HepG2 (cell line): Measurements from ENCODE around the gene PLPPR3. TPM values are rescaled to one million over a fixed set of nuclear protein-coding genes. Genes with fewer than 3 reads are reported as not detected.
A peak's percentile ranks its signal among the peaks of the same experiment; 100 is the strongest.

Experiments
- AGO1 ChIP-seq: fragments of 200-400 bp; formaldehyde crosslinking; IDR thresholded peaks from 2 replicates; pipeline ENCODE4 v1.6.1; 2017; ENCODE audit warnings: mild to moderate bottlenecking, low read depth, low read length, moderate library complexity; ENCODE audit not compliant: poor library complexity, severe bottlenecking
- ASH2L ChIP-seq: fragments of 300-600, 200-600 bp; sonication (generic); IDR thresholded peaks from 2 replicates; pipeline ENCODE4 v1.7.0; 2017; ENCODE audit warnings: low read depth, mild to moderate bottlenecking, moderate library complexity, mixed read lengths, low read length; ENCODE audit not compliant: insufficient read length
- ELF4 ChIP-seq: sonication (generic); formaldehyde crosslinking; IDR thresholded peaks from 2 replicates; pipeline ENCODE4 v1.5.0; 2020; ENCODE audit warnings: missing genetic modification reagents, mild to moderate bottlenecking, moderate library complexity, borderline replicate concordance
- HNRNPLL ChIP-seq: fragments of 200-400 bp; formaldehyde crosslinking; IDR thresholded peaks from 2 replicates; pipeline ENCODE4 v1.6.1; 2017; ENCODE audit warnings: mild to moderate bottlenecking, low read depth, low read length; ENCODE audit not compliant: poor library complexity, severe bottlenecking
- HOXA9 ChIP-seq: sonication (generic); formaldehyde crosslinking; IDR thresholded peaks from 2 replicates; pipeline ENCODE4 v1.8.1; 2022; ENCODE audit warnings: missing genetic modification reagents, mild to moderate bottlenecking, moderate library complexity, borderline replicate concordance
- KLF6 ChIP-seq: IDR thresholded peaks from 2 replicates; pipeline ENCODE4 v1.8.0; 2016; ENCODE audit warnings: missing biosample characterization, missing genetic modification reagents
- NCOA5 ChIP-seq: sonication (generic); formaldehyde crosslinking; IDR thresholded peaks from 2 replicates; pipeline ENCODE4 v1.4.0; 2020; ENCODE audit warnings: missing genetic modification reagents
- NKX3-1 ChIP-seq: sonication (generic); formaldehyde crosslinking; IDR thresholded peaks from 2 replicates; pipeline ENCODE4 v1.5.0; 2020; ENCODE audit warnings: missing genetic modification reagents
- NR2F2 ChIP-seq: IDR thresholded peaks from 2 replicates; pipeline ENCODE4 v1.6.1; 2012; ENCODE audit warnings: low read depth, inconsistent platforms, borderline replicate concordance
- POGZ ChIP-seq: sonication (generic); formaldehyde crosslinking; IDR thresholded peaks from 2 replicates; pipeline ENCODE4 v1.4.0; 2020; ENCODE audit warnings: mild to moderate bottlenecking, missing genetic modification reagents
- RORA ChIP-seq: sonication (generic); formaldehyde crosslinking; IDR thresholded peaks from 2 replicates; pipeline ENCODE4 v1.5.0; 2020; ENCODE audit warnings: mild to moderate bottlenecking, missing genetic modification reagents, moderate library complexity
- ZNF282 ChIP-seq: fragments of 450-650 bp; IDR thresholded peaks from 2 replicates; pipeline ENCODE4 v1.6.1; 2018; ENCODE audit not compliant: partially characterized antibody
- ZNF337 ChIP-seq: sonication (generic); formaldehyde crosslinking; IDR thresholded peaks from 2 replicates; pipeline ENCODE4 v1.5.1; 2020; ENCODE audit warnings: missing genetic modification reagents, low read depth, mild to moderate bottlenecking, borderline replicate concordance
- ZNF441 ChIP-seq: sonication (generic); formaldehyde crosslinking; IDR thresholded peaks from 2 replicates; pipeline ENCODE4 v1.7.0; 2021; ENCODE audit warnings: missing genetic modification reagents, borderline replicate concordance
- ZNF530 ChIP-seq: sonication (generic); formaldehyde crosslinking; IDR thresholded peaks from 2 replicates; pipeline ENCODE4 v1.5.0; 2020; ENCODE audit warnings: low read depth, mild to moderate bottlenecking, missing genetic modification reagents
- ZNF777 ChIP-seq: sonication (generic); formaldehyde crosslinking; IDR thresholded peaks from 2 replicates; pipeline ENCODE4 v1.4.0; 2020; ENCODE audit warnings: missing genetic modification reagents
- ZNF781 ChIP-seq: sonication (generic); formaldehyde crosslinking; IDR thresholded peaks from 2 replicates; pipeline ENCODE4 v1.5.1; 2020; ENCODE audit warnings: borderline replicate concordance, mild to moderate bottlenecking, missing genetic modification reagents; ENCODE audit errors: not compliant biosample characterization
- polyA plus RNA-seq, 8 experiments: library from polyadenylated mRNA; depleted of rRNA in 3 of 8; stranded (reverse) in 7 of 8; unstranded in 1 of 8; fragments of >200 nt; fragmentation: Illumina TruSeq in 4 of 8; extraction: Trizol in 4 of 8; gene quantifications; 2 replicates each; pipeline versions ENCODE4 v1.2.1 to v1.2.3, GENCODE V29; 2011 to 2016; ENCODE audit warnings: low read depth in 4 of 8, missing spikeins in 1 of 8, mixed read lengths in 1 of 8; ENCODE audit not compliant: insufficient read depth in 1 of 8
- total RNA-seq, 5 experiments: library from RNA; depleted of rRNA; stranded (reverse); fragments of >200 nt; fragmentation: Illumina TruSeq; extraction: Trizol; gene quantifications; 2 replicates each; pipeline ENCODE4 v1.2.3, GENCODE V29; 2016; ENCODE audit warnings: low read depth in 1 of 5
- TF ChIP-seq, protein P1 (sequence below): sonication (generic); formaldehyde crosslinking; IDR thresholded peaks from 2 replicates; pipeline ENCODE4 v1.4.0; 2020; ENCODE audit warnings: missing genetic modification reagents
- TF ChIP-seq, protein P2 (sequence below): sonication (generic); formaldehyde crosslinking; IDR thresholded peaks from 2 replicates; pipeline ENCODE4 v1.5.1; 2020; ENCODE audit warnings: missing genetic modification reagents, mild to moderate bottlenecking, borderline replicate concordance
- TF ChIP-seq, protein P3 (sequence below): sonication (generic); formaldehyde crosslinking; IDR thresholded peaks from 2 replicates; pipeline ENCODE4 v1.5.0; 2020; ENCODE audit warnings: missing genetic modification reagents
- TF ChIP-seq, protein P4 (sequence below): sonication (generic); formaldehyde crosslinking; IDR thresholded peaks from 2 replicates; pipeline ENCODE4 v1.8.1; 2023; ENCODE audit warnings: mild to moderate bottlenecking, missing genetic modification reagents, borderline replicate concordance
- TF ChIP-seq, protein P5 (sequence below): sonication (generic); formaldehyde crosslinking; IDR thresholded peaks from 2 replicates; pipeline ENCODE4 v1.8.0; 2022; ENCODE audit warnings: missing genetic modification reagents, mild to moderate bottlenecking, moderate library complexity, borderline replicate concordance

Gene PLPPR3
- total and polyA plus RNA-seq, 2 of the 13 experiments (the other 11 are each of a cell fraction or from before 2014, with no cell fraction given): 0.07 to 0.16 TPM

DNA sequence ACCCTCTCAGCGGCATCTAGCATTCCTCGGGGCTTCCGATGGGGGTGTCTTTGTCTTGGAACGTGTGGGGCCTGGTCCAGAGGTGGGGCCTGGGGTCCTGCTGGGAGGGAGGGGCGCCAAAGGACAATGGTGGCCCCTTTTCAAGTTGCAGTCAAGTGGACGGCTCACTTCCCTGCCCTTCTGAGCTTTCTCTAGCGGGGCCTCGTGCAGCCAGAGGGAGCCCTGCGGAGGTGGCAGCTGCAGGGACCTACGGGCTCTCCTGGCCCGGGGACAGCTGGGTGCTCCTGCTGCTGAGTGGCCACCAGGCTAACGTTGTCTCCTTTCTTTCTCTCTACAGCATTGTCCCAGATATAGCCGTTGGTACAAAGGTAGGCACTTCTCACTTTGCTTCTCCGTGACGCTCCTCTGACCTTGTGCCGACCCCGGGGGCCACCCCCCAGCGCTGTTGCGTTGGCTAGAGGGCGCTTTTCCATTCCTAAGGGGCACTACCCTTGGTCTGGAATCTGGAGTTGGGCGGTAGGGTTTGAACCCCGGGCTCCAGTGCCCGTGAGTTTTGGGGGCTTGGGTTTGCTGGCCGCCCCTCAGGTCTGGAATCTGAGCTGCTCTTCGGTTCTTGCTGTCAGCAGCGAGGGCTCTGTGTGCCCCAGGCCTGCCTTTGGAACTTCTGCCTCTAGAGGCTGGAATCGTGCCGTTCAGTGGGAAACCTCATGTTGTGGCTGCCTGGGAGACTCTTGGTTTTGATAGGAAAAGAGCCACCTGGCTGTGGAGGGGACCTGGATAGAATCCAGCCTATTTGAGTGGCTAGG is 22.5 kb downstream of the PLPPR3 start (continued):
- TF ChIP-seq ELF4 (CRISPR knock-in tag) (no peak), RORA (no peak), KLF6 (CRISPR knock-in tag) (no peak), NKX3-1 (no peak), NCOA5 (CRISPR knock-in tag) (no peak), ASH2L (peak; percentile 57), HNRNPLL (peak; percentile 20), AGO1 (peak; percentile 15), ZNF337 (no peak), ZNF441 (CRISPR knock-in tag) (0 out of 2 replicates have a peak, but pooled peaks have one; percentile 9), ZNF777 (CRISPR knock-in tag) (0 out of 2 replicates have a peak, but pooled peaks have one; percentile 12), ZNF781 (CRISPR knock-in tag) (no peak), HOXA9 (CRISPR knock-in tag) (no peak), ZNF530 (no peak), NR2F2 (peak; percentile 16; the same call in 1 of the 2 replicates), POGZ (CRISPR knock-in tag) (no peak), ZNF282 (no peak)
- TF ChIP-seq, protein P1, sequence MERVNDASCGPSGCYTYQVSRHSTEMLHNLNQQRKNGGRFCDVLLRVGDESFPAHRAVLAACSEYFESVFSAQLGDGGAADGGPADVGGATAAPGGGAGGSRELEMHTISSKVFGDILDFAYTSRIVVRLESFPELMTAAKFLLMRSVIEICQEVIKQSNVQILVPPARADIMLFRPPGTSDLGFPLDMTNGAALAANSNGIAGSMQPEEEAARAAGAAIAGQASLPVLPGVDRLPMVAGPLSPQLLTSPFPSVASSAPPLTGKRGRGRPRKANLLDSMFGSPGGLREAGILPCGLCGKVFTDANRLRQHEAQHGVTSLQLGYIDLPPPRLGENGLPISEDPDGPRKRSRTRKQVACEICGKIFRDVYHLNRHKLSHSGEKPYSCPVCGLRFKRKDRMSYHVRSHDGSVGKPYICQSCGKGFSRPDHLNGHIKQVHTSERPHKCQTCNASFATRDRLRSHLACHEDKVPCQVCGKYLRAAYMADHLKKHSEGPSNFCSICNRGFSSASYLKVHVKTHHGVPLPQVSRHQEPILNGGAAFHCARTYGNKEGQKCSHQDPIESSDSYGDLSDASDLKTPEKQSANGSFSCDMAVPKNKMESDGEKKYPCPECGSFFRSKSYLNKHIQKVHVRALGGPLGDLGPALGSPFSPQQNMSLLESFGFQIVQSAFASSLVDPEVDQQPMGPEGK (CRISPR knock-in tag): peak; percentile 95
- TF ChIP-seq, protein P2, sequence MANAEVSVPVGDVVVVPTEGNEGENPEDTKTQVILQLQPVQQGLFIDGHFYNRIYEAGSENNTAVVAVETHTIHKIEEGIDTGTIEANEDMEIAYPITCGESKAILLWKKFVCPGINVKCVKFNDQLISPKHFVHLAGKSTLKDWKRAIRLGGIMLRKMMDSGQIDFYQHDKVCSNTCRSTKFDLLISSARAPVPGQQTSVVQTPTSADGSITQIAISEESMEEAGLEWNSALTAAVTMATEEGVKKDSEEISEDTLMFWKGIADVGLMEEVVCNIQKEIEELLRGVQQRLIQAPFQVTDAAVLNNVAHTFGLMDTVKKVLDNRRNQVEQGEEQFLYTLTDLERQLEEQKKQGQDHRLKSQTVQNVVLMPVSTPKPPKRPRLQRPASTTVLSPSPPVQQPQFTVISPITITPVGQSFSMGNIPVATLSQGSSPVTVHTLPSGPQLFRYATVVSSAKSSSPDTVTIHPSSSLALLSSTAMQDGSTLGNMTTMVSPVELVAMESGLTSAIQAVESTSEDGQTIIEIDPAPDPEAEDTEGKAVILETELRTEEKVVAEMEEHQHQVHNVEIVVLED (CRISPR knock-in tag): no peak
- TF ChIP-seq, protein P3, sequence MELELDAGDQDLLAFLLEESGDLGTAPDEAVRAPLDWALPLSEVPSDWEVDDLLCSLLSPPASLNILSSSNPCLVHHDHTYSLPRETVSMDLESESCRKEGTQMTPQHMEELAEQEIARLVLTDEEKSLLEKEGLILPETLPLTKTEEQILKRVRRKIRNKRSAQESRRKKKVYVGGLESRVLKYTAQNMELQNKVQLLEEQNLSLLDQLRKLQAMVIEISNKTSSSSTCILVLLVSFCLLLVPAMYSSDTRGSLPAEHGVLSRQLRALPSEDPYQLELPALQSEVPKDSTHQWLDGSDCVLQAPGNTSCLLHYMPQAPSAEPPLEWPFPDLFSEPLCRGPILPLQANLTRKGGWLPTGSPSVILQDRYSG (CRISPR knock-in tag): no peak
- TF ChIP-seq, protein P4, sequence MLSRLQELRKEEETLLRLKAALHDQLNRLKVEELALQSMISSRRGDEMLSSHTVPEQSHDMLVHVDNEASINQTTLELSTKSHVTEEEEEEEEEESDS (CRISPR knock-in tag): no peak
- TF ChIP-seq, protein P5, sequence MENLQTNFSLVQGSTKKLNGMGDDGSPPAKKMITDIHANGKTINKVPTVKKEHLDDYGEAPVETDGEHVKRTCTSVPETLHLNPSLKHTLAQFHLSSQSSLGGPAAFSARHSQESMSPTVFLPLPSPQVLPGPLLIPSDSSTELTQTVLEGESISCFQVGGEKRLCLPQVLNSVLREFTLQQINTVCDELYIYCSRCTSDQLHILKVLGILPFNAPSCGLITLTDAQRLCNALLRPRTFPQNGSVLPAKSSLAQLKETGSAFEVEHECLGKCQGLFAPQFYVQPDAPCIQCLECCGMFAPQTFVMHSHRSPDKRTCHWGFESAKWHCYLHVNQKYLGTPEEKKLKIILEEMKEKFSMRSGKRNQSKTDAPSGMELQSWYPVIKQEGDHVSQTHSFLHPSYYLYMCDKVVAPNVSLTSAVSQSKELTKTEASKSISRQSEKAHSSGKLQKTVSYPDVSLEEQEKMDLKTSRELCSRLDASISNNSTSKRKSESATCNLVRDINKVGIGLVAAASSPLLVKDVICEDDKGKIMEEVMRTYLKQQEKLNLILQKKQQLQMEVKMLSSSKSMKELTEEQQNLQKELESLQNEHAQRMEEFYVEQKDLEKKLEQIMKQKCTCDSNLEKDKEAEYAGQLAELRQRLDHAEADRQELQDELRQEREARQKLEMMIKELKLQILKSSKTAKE (CRISPR knock-in tag): 0 out of 2 replicates have a peak, but pooled peaks have one; percentile 38
